SK-N-SH (cell line): ENCODE data around the gene SCGB3A1. TPM values are rescaled to one million over a fixed set of nuclear protein-coding genes. Genes with fewer than 3 reads are reported as not detected.

ENCODE experiments used
- CTCF ChIA-PET: fragments of 300-600, 350-600 bp; formaldehyde crosslinking; extraction: SDS; loops from one replicate; lab custom pipeline; 2021; lab: Yijun Ruan, JAX
- POLR2A ChIA-PET: fragments of 350-600 bp; sonication (Branson Sonifier 250); formaldehyde crosslinking; extraction: SDS; loops from one replicate; lab custom pipeline; 2020; ENCODE audit warnings: antibody characterized with exemption, inconsistent platforms; lab: Yijun Ruan, JAX
- DNase-seq: peaks from one replicate; pipeline ENCODE4 v3.0.0; 2012
- H2AFZ ChIP-seq: fragments of 200-600 bp; sonication (generic); 2 replicates; pipeline ENCODE4 v1.8.1; 2016; ENCODE audit warnings: antibody characterized with exemption, mild to moderate bottlenecking, low read depth
- H3F3A ChIP-seq: fragments of 200-600 bp; sonication (generic); replicated peaks from 2 replicates; pipeline ENCODE3; 2016; ENCODE audit warnings: antibody characterized with exemption, mild to moderate bottlenecking; ENCODE audit not compliant: insufficient read depth
- H3K27ac ChIP-seq, 2 experiments: fragments of 200-500 bp in 1 of 2; fragments of 200-600 bp in 1 of 2; sonication (Bioruptor generic) in 1 of 2; sonication (generic), shearing (Covaris generic) in 1 of 2; 2 replicates each; pipeline versions ENCODE4 v1.5.1 to v1.6.1; 2014 to 2016; ENCODE audit warnings: low read depth in 2 of 2, inconsistent platforms in 1 of 2, low read length in 1 of 2, mild to moderate bottlenecking in 1 of 2, mixed read lengths in 1 of 2
- H3K27me3 ChIP-seq: fragments of 200-600 bp; sonication (generic), shearing (Covaris generic); 2 replicates; pipeline ENCODE4 v1.6.1; 2016; ENCODE audit warnings: mixed run types; ENCODE audit not compliant: insufficient read depth
- H3K36me3 ChIP-seq, 2 experiments: fragments of 200-500 bp in 1 of 2; fragments of 200-600 bp in 1 of 2; sonication (Bioruptor generic) in 1 of 2; sonication (generic) in 1 of 2; replicated peaks in 1 of 2; 2 replicates each; pipeline versions ENCODE3 to v1.5.1; 2014 to 2016; ENCODE audit warnings: low read length in 1 of 2, mild to moderate bottlenecking in 1 of 2; ENCODE audit not compliant: insufficient read depth in 2 of 2, control insufficient read depth in 1 of 2
- H3K4me1 ChIP-seq, 2 experiments: fragments of 200-500 bp in 1 of 2; fragments of 200-600 bp in 1 of 2; sonication (Bioruptor generic) in 1 of 2; sonication (generic), shearing (Covaris generic) in 1 of 2; 2 replicates each; pipeline versions ENCODE4 v1.5.1 to v1.6.1; 2014 to 2016; ENCODE audit warnings: low read depth in 1 of 2, low read length in 1 of 2, mixed run types in 1 of 2; ENCODE audit not compliant: insufficient read depth in 2 of 2, control insufficient read depth in 1 of 2
- H3K4me2 ChIP-seq: fragments of 200-600 bp; sonication (generic), shearing (Covaris generic); 2 replicates; pipeline ENCODE4 v1.6.1; 2017; ENCODE audit warnings: mixed run types
- H3K4me3 ChIP-seq, 2 experiments: fragments of 200-500 bp in 1 of 2; fragments of 200-600 bp in 1 of 2; sonication (Bioruptor generic) in 1 of 2; sonication (generic), shearing (Covaris generic) in 1 of 2; 2 replicates each; pipeline versions ENCODE4 v1.5.1 to v1.8.1; 2014 to 2016; ENCODE audit warnings: low read depth in 2 of 2, inconsistent platforms in 1 of 2, low read length in 1 of 2, mild to moderate bottlenecking in 1 of 2, mixed read lengths in 1 of 2, moderate library complexity in 1 of 2
- H3K79me2 ChIP-seq: fragments of 200-600 bp; sonication (generic); 2 replicates; pipeline ENCODE4 v1.8.1; 2017; ENCODE audit warnings: mild to moderate bottlenecking; ENCODE audit not compliant: insufficient read depth
- H3K9ac ChIP-seq: fragments of 200-600 bp; sonication (generic); 2 replicates; pipeline ENCODE4 v1.6.1; 2017; ENCODE audit warnings: mixed run types
- H3K9me2 ChIP-seq: fragments of 200-600 bp; sonication (generic); 2 replicates; pipeline ENCODE4 v1.6.1; 2017; ENCODE audit warnings: mixed run types
- H3K9me3 ChIP-seq: fragments of 200-600 bp; sonication (generic); 2 replicates; pipeline ENCODE4 v1.6.1; 2017; ENCODE audit warnings: mixed run types, mild to moderate bottlenecking, moderate library complexity
- H4K20me1 ChIP-seq: fragments of 200-600 bp; sonication (generic); 2 replicates; pipeline ENCODE4 v1.6.1; 2017; ENCODE audit warnings: mild to moderate bottlenecking, mixed run types; ENCODE audit not compliant: insufficient read depth
- EZH2phosphoT487 ChIP-seq: fragments of 200-600 bp; sonication (generic); IDR thresholded peaks from 2 replicates; pipeline ENCODE4 v1.6.1; 2017; ENCODE audit warnings: low read depth, mixed run types, mild to moderate bottlenecking, antibody characterized with exemption, moderate library complexity, borderline replicate concordance
- FOXM1 ChIP-seq: IDR thresholded peaks from 2 replicates; pipeline ENCODE4 v1.4.0; 2012; ENCODE audit warnings: low read depth, mild to moderate bottlenecking
- GABPA ChIP-seq: IDR thresholded peaks from 2 replicates; pipeline ENCODE4 v1.4.0; 2012; ENCODE audit warnings: low read depth, mild to moderate bottlenecking
- IRF3 ChIP-seq: fragments of 150-350 bp; IDR thresholded peaks from 2 replicates; pipeline ENCODE4 v1.6.1; 2016; ENCODE audit warnings: mild to moderate bottlenecking, low read depth, low read length
- JUND ChIP-seq: IDR thresholded peaks from 2 replicates; pipeline ENCODE4 v1.4.0; 2012
- MAX ChIP-seq: IDR thresholded peaks from 2 replicates; pipeline ENCODE4 v1.4.0; 2012; ENCODE audit warnings: low read depth
- MEF2A ChIP-seq: IDR thresholded peaks from 2 replicates; pipeline ENCODE4 v1.4.0; 2012; ENCODE audit warnings: low read depth, borderline replicate concordance
- NFIC ChIP-seq: IDR thresholded peaks from 2 replicates; pipeline ENCODE4 v1.4.0; 2012; ENCODE audit warnings: borderline replicate concordance
- NRF1 ChIP-seq: IDR thresholded peaks from 2 replicates; pipeline ENCODE4 v1.6.1; 2012; ENCODE audit warnings: low read depth, mild to moderate bottlenecking, low read length
- PBX3 ChIP-seq: IDR thresholded peaks from 2 replicates; pipeline ENCODE4; 2012
- POLR2AphosphoS5 ChIP-seq: IDR thresholded peaks from 2 replicates; pipeline ENCODE4 v1.6.1; 2012; ENCODE audit warnings: low read depth, low read length
- REST ChIP-seq: IDR thresholded peaks from 2 replicates; pipeline ENCODE4 v1.6.1; 2012; ENCODE audit warnings: mild to moderate bottlenecking, low read depth, low read length, moderate library complexity
- RFX5 ChIP-seq: IDR thresholded peaks from 2 replicates; pipeline ENCODE4 v1.6.1; 2012; ENCODE audit warnings: mild to moderate bottlenecking, improper control_type of control experiment, low read length
- RXRA ChIP-seq: IDR thresholded peaks from 2 replicates; pipeline ENCODE4 v1.4.0; 2012; ENCODE audit warnings: low read depth, mild to moderate bottlenecking, borderline replicate concordance
- SIN3A ChIP-seq: IDR thresholded peaks from 2 replicates; pipeline ENCODE4 v1.6.1; 2012; ENCODE audit warnings: low read depth, mild to moderate bottlenecking, low read length, moderate library complexity, borderline replicate concordance
- SMC3 ChIP-seq: IDR thresholded peaks from 2 replicates; pipeline ENCODE4 v1.6.1; 2012; ENCODE audit warnings: low read depth, low read length, improper control_type of control experiment
- TCF12 ChIP-seq: IDR thresholded peaks from 2 replicates; pipeline ENCODE4 v1.4.0; 2012
- USF1 ChIP-seq: IDR thresholded peaks from 2 replicates; pipeline ENCODE4 v1.4.0; 2012; ENCODE audit warnings: low read depth, borderline replicate concordance
- ZBTB33 ChIP-seq: IDR thresholded peaks from 2 replicates; pipeline ENCODE4 v1.4.0; 2012; ENCODE audit warnings: low read depth, borderline replicate concordance
- WGBS: methylation state at CpG from one replicate; pipeline ENCODE4 v1.1.6; 2017; ENCODE audit warnings: low lambda C conversion rate; 5-methylcytosine and 5-hydroxymethylcytosine counted together
- polyA plus RNA-seq, 3 experiments: library from polyadenylated mRNA; depleted of rRNA; stranded (reverse); fragments of >200 nt; gene quantifications; 2 replicates each; pipeline ENCODE4 v1.2.3, GENCODE V29; 2012

The SCGB3A1 gene
- polyA plus RNA-seq, 1 of the 3 experiments (the other 2 are of a cell fraction) = not detected

GRCh38 chr5:180625791-180626660, 34.7 kb upstream of the SCGB3A1 start:
- H3K9ac ChIP-seq = no peak overlapping the region
- H3K27ac ChIP-seq = no peak overlapping the region
- H3K4me3 ChIP-seq = no peak overlapping the region
- CTCF ChIA-PET = interaction anchor here (1.2 to 1.6 kb wide), 2 partner anchors 20 to 243 kb away, joined by 4 to 6 read pairs; no protein-coding TSS in a partner anchor
- H4K20me1 ChIP-seq = no peaks in the 10 kb centered on the region
- no peak overlapping the region for H2AFZ ChIP-seq
- H3F3A ChIP-seq = no peaks in the 10 kb centered on the region
- H3K9me2 ChIP-seq = no peaks in the 10 kb centered on the region
- H3K27me3 ChIP-seq = peaks cover 4% of the 10 kb centered on the region
- H3K36me3 ChIP-seq = no peaks in the 10 kb centered on the region
- H3K4me1 ChIP-seq = no peaks in the 10 kb centered on the region
- POLR2A ChIA-PET = no interaction called here
- H3K79me2 ChIP-seq = no peaks in the 10 kb centered on the region
- WGBS = 62% methylated on average over 11 of the region's 25 CpGs
- no peaks in the 10 kb centered on the region for H3K9me3 ChIP-seq
- TF ChIP-seq SMC3 (no peak), RXRA (no peak), NRF1 (no peak), GABPA (no peak), REST (no peak), MAX (no peak), ZBTB33 (no peak), RFX5 (no peak), NFIC (no peak), POLR2AphosphoS5 (no peak), TCF12 (no peak), MEF2A (no peak), USF1 (no peak), PBX3 (no peak), JUND (no peak), FOXM1 (no peak), SIN3A (no peak), IRF3 (no peak), EZH2phosphoT487 (no peak)
- no peak overlapping the region for H3K4me2 ChIP-seq
- DNase-seq = no peak
